ENCODE results near the gene IQSEC2.

The IQSEC2 gene

DNA sequence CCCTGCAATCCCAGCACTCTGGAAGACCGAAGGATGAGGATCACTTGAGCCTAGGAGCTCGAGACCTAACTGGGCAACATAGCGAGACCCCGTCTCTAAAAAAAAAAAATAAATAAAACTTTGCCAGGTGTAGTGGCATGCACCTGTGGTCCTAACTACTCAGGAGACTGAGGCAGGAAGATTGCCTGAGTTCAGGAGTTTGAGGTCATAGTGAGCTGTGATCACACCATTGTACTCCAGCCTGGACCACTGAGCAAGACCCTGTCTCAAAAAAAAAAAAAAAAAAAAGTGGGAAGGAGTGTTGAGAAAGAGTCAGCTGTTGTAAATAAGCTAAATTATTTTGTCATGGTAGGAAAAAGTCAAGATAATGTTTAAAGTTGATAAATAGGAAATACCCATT is 27.5 kb upstream of the IQSEC2 start:
- POLR2A ChIA-PET: interaction anchor here (0.6 kb wide), 1 partner anchor 17 kb away, joined by 3 read pairs; no protein-coding TSS in a partner anchor
- TF ChIP-seq, protein P1, sequence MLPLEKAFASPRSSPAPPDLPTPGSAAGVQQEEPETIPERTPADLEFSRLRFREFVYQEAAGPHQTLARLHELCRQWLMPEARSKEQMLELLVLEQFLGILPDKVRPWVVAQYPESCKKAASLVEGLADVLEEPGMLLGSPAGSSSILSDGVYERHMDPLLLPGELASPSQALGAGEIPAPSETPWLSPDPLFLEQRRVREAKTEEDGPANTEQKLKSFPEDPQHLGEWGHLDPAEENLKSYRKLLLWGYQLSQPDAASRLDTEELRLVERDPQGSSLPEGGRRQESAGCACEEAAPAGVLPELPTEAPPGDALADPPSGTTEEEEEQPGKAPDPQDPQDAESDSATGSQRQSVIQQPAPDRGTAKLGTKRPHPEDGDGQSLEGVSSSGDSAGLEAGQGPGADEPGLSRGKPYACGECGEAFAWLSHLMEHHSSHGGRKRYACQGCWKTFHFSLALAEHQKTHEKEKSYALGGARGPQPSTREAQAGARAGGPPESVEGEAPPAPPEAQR (tag by site-specific recombination; IDR thresholded peaks at IDR 0.05): no peak
- TF ChIP-seq KLF16 (tag by site-specific recombination; IDR thresholded peaks at IDR 0.05) (no peak), ZNF121 (tag by site-specific recombination; IDR thresholded peaks at IDR 0.05) (peak; percentile 81), ZNF202 (tag by site-specific recombination; IDR thresholded peaks at IDR 0.05; ENCODE audit: borderline replicate concordance) (no peak), ZNF514 (tag by site-specific recombination; IDR thresholded peaks at IDR 0.05) (no peak), ZNF157 (tag by site-specific recombination; IDR thresholded peaks at IDR 0.05) (no peak)
- CTCF ChIA-PET: interaction anchor here (0.7 to 7.4 kb wide), 4 partner anchors 10 to 164 kb away, joined by 4 to 100 read pairs (median 38); partner anchors contain the start of gene IQSEC2
- no peak overlapping the region for H3K27ac ChIP-seq (ENCODE audit: extremely low read depth, low read depth, low read length)
- no peak overlapping the region for H3K4me3 ChIP-seq (ENCODE audit: low read depth, low read length)
- H3K4me1 ChIP-seq (ENCODE audit: control insufficient read depth, insufficient read depth, low read length): no peaks in the 10 kb centered on the region
- no peaks in the 10 kb centered on the region for H3K36me3 ChIP-seq (ENCODE audit: control insufficient read depth in 2 of 2, insufficient read depth in 1 of 2, low read length in 2 of 2)
- H3K9me3 ChIP-seq (ENCODE audit: control insufficient read depth, insufficient read depth, low read depth, low read length): no peaks in the 10 kb centered on the region

DNA sequence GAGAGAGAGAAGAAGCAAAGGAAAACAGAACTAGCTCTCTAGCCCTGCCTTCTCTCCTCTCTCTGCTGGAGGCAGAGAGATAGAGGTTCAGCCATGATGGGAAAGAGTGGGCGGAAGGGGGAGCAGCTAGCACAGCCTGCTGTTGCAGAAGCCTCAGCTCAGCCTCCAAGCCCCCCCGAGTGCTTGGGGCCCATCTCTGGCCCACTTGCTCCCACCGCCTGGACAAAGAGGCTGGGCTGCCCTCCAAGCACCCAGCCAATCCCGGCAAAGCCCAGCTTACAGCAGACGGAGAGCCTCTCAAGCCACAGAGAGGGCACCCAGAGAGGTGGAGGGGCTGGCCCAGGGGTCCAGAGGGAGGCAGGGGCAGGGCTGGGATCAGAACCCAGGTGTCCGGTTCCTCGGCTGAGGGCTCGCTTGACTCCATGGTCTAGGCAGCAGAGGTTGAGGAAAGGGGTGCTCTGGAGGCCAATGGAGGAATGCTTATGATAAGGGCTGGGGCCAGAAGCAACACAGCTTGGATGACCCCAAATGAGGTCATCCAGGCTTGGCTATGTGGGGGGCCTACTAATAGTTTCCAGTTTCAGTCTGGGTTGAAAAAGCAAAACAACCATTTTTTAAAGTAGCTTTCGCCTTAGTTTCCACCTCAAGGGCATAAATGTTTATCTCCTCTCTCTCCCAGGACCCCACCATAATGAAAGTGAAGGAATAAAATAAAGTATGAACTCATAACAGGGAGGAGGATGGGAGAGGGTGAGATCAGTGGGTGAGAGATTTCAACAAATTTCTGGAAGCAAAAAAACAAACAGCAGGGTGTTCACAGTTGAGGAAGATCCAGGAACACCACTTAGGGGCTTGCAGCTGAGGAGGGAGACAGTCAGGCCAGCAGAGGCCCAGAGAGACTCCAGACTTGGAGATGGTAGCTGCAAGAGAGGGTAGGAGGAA is 24.9 kb upstream of the IQSEC2 start:
- CTCF ChIA-PET: interaction anchor here (0.9 to 14.4 kb wide), 9 partner anchors 8 to 176 kb away, joined by 3 to 153 read pairs (median 7); partner anchors contain the start of gene IQSEC2

More for the DNA sequence above, 24.9 kb upstream of the IQSEC2 start:
- peak; percentile 27; the same call in 1 of the 2 replicates for TF ChIP-seq GLIS2 (tag by site-specific recombination; IDR thresholded peaks at IDR 0.05)
- TF ChIP-seq ZIC2 (tag by site-specific recombination; IDR thresholded peaks at IDR 0.05): peak; percentile 41
- TF ChIP-seq ZFHX2 (tag by site-specific recombination; conservative IDR thresholded peaks at IDR 0.05): peak; percentile 26; the same call in 1 of the 2 replicates
- TF ChIP-seq ZNF112 (tag by site-specific recombination; IDR thresholded peaks at IDR 0.05): no peak
- TF ChIP-seq, protein P2, sequence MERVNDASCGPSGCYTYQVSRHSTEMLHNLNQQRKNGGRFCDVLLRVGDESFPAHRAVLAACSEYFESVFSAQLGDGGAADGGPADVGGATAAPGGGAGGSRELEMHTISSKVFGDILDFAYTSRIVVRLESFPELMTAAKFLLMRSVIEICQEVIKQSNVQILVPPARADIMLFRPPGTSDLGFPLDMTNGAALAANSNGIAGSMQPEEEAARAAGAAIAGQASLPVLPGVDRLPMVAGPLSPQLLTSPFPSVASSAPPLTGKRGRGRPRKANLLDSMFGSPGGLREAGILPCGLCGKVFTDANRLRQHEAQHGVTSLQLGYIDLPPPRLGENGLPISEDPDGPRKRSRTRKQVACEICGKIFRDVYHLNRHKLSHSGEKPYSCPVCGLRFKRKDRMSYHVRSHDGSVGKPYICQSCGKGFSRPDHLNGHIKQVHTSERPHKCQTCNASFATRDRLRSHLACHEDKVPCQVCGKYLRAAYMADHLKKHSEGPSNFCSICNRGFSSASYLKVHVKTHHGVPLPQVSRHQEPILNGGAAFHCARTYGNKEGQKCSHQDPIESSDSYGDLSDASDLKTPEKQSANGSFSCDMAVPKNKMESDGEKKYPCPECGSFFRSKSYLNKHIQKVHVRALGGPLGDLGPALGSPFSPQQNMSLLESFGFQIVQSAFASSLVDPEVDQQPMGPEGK (tag by site-specific recombination; IDR thresholded peaks at IDR 0.05): no peak
- TF ChIP-seq ZNF341 (tag by site-specific recombination; IDR thresholded peaks at IDR 0.05; ENCODE audit: low read depth): peak; percentile 53; the same call in 1 of the 2 replicates
- TF ChIP-seq, protein P3, sequence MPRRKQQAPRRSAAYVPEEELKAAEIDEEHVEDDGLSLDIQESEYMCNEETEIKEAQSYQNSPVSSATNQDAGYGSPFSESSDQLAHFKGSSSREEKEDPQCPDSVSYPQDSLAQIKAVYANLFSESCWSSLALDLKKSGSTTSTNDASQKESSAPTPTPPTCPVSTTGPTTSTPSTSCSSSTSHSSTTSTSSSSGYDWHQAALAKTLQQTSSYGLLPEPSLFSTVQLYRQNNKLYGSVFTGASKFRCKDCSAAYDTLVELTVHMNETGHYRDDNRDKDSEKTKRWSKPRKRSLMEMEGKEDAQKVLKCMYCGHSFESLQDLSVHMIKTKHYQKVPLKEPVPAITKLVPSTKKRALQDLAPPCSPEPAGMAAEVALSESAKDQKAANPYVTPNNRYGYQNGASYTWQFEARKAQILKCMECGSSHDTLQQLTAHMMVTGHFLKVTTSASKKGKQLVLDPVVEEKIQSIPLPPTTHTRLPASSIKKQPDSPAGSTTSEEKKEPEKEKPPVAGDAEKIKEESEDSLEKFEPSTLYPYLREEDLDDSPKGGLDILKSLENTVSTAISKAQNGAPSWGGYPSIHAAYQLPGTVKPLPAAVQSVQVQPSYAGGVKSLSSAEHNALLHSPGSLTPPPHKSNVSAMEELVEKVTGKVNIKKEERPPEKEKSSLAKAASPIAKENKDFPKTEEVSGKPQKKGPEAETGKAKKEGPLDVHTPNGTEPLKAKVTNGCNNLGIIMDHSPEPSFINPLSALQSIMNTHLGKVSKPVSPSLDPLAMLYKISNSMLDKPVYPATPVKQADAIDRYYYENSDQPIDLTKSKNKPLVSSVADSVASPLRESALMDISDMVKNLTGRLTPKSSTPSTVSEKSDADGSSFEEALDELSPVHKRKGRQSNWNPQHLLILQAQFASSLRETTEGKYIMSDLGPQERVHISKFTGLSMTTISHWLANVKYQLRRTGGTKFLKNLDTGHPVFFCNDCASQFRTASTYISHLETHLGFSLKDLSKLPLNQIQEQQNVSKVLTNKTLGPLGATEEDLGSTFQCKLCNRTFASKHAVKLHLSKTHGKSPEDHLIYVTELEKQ (tag by site-specific recombination; IDR thresholded peaks at IDR 0.05; ENCODE audit: borderline replicate concordance): no peak
- peak; percentile 67 for TF ChIP-seq GLIS1 (tag by site-specific recombination; IDR thresholded peaks at IDR 0.05)
- no peaks in the 10 kb centered on the region for H3K36me3 ChIP-seq (ENCODE audit: control insufficient read depth in 2 of 2, insufficient read depth in 1 of 2, low read length in 2 of 2)
- no peaks in the 10 kb centered on the region for H3K9me3 ChIP-seq (ENCODE audit: control insufficient read depth, insufficient read depth, low read depth, low read length)
- H3K4me1 ChIP-seq (ENCODE audit: control insufficient read depth, insufficient read depth, low read length): no peaks in the 10 kb centered on the region
- POLR2A ChIA-PET: interaction anchor here (0.5 kb wide), 1 partner anchor 11 kb away, joined by 6 read pairs; no protein-coding TSS in a partner anchor
- H3K27ac ChIP-seq (ENCODE audit: extremely low read depth, low read depth, low read length): no peak overlapping the region
- no peak overlapping the region for H3K4me3 ChIP-seq (ENCODE audit: low read depth, low read length)
